ENCODE measurements around the gene CDKAL1. TPM values are rescaled to one million over a fixed set of nuclear protein-coding genes. Genes with fewer than 3 reads are reported as not detected.

Gene CDKAL1
- total RNA-seq, 1 experiment from 2014 or later: 20.6 TPM

DNA sequence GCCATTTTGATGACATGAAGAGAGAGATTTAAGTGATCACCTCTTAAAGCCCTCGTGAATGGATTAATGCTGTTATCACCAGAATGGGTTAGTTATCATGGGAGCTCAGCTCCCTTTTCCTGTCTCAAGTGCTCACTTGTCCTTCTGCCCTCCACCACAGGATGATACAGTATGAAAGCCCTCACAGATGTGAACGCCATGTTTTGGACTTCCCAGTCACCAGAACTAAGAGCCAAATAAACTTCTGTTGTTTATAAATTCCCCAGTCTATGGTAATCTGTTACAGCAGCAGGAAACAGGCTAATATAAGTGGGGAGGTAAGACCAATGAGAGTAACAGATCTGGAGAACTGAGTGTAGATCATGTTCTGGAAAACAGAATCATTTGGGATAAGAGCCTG is 493.2 kb downstream of the CDKAL1 start:
- ChIA-PET POLR2A (no interaction called here), CTCF (no interaction called here)
- Mint-ChIP-seq H3K36me3 (peaks cover 12% of the 10 kb centered on the region), H3K27ac (no peak overlapping the region), H3K9me3 (peaks cover 21% of the 10 kb centered on the region), H3K27me3 (ENCODE audit: low read depth) (no peaks in the 10 kb centered on the region), H3K4me3 (no peak overlapping the region), H3K4me1 (peaks cover 15% of the 10 kb centered on the region)
- ATAC-seq (no peak), DNase-seq (ENCODE audit: low spot score) (no peak)
- no peak for TF ChIP-seq ERG (CRISPR knock-in tag; IDR thresholded peaks at IDR 0.05)
- TF ChIP-seq FOXK1 (CRISPR knock-in tag; IDR thresholded peaks at IDR 0.05): no peak
- no peak for TF ChIP-seq RELA (CRISPR knock-in tag; IDR thresholded peaks at IDR 0.05; ENCODE audit: borderline replicate concordance)
- TF ChIP-seq, protein P1, sequence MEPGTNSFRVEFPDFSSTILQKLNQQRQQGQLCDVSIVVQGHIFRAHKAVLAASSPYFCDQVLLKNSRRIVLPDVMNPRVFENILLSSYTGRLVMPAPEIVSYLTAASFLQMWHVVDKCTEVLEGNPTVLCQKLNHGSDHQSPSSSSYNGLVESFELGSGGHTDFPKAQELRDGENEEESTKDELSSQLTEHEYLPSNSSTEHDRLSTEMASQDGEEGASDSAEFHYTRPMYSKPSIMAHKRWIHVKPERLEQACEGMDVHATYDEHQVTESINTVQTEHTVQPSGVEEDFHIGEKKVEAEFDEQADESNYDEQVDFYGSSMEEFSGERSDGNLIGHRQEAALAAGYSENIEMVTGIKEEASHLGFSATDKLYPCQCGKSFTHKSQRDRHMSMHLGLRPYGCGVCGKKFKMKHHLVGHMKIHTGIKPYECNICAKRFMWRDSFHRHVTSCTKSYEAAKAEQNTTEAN (CRISPR knock-in tag; IDR thresholded peaks at IDR 0.05): no peak
- TF ChIP-seq, protein P2, sequence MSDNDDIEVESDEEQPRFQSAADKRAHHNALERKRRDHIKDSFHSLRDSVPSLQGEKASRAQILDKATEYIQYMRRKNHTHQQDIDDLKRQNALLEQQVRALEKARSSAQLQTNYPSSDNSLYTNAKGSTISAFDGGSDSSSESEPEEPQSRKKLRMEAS (CRISPR knock-in tag; IDR thresholded peaks at IDR 0.05): no peak
- TF ChIP-seq SOX15 (CRISPR knock-in tag; IDR thresholded peaks at IDR 0.05): no peak
- TF ChIP-seq FOXP1 (CRISPR knock-in tag; IDR thresholded peaks at IDR 0.05; ENCODE audit: borderline replicate concordance): no peak
- no peak for TF ChIP-seq E2F1 (CRISPR knock-in tag; IDR thresholded peaks at IDR 0.05)
- TF ChIP-seq FOXP4 (CRISPR knock-in tag; IDR thresholded peaks at IDR 0.05): no peak
- no peak for TF ChIP-seq MLX (CRISPR knock-in tag; IDR thresholded peaks at IDR 0.05)
- no peak for TF ChIP-seq ATF3 (CRISPR knock-in tag; conservative IDR thresholded peaks at IDR 0.05)
- TF ChIP-seq, protein P3, sequence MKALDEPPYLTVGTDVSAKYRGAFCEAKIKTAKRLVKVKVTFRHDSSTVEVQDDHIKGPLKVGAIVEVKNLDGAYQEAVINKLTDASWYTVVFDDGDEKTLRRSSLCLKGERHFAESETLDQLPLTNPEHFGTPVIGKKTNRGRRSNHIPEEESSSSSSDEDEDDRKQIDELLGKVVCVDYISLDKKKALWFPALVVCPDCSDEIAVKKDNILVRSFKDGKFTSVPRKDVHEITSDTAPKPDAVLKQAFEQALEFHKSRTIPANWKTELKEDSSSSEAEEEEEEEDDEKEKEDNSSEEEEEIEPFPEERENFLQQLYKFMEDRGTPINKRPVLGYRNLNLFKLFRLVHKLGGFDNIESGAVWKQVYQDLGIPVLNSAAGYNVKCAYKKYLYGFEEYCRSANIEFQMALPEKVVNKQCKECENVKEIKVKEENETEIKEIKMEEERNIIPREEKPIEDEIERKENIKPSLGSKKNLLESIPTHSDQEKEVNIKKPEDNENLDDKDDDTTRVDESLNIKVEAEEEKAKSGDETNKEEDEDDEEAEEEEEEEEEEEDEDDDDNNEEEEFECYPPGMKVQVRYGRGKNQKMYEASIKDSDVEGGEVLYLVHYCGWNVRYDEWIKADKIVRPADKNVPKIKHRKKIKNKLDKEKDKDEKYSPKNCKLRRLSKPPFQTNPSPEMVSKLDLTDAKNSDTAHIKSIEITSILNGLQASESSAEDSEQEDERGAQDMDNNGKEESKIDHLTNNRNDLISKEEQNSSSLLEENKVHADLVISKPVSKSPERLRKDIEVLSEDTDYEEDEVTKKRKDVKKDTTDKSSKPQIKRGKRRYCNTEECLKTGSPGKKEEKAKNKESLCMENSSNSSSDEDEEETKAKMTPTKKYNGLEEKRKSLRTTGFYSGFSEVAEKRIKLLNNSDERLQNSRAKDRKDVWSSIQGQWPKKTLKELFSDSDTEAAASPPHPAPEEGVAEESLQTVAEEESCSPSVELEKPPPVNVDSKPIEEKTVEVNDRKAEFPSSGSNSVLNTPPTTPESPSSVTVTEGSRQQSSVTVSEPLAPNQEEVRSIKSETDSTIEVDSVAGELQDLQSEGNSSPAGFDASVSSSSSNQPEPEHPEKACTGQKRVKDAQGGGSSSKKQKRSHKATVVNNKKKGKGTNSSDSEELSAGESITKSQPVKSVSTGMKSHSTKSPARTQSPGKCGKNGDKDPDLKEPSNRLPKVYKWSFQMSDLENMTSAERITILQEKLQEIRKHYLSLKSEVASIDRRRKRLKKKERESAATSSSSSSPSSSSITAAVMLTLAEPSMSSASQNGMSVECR (CRISPR knock-in tag; IDR thresholded peaks at IDR 0.05; ENCODE audit: borderline replicate concordance): no peak
- no peak for TF ChIP-seq JAZF1 (CRISPR knock-in tag; IDR thresholded peaks at IDR 0.05)
- TF ChIP-seq ZNF396 (CRISPR knock-in tag; IDR thresholded peaks at IDR 0.05; ENCODE audit: borderline replicate concordance): no peak
- TF ChIP-seq FOXJ3 (CRISPR knock-in tag; IDR thresholded peaks at IDR 0.05; ENCODE audit: borderline replicate concordance): no peak
